Glutamatergic neuron (in vitro differentiated cells): Measurements from ENCODE around the gene ABCG4. TPM values are rescaled to one million over a fixed set of nuclear protein-coding genes. Genes with fewer than 3 reads are reported as not detected.

ENCODE experiments used
- DNase-seq: peaks from one replicate; pipeline ENCODE4 v3.0.0; 2022
- H3K27ac Mint-ChIP-seq: one replicate; pipeline ENCODE4 v1.8.0; 2020; ENCODE audit warnings: mild to moderate bottlenecking, mixed read lengths, inconsistent platforms; ENCODE audit not compliant: unreplicated experiment
- H3K27me3 Mint-ChIP-seq: one replicate; pipeline ENCODE4 v1.8.0; 2020; ENCODE audit warnings: mild to moderate bottlenecking, moderate library complexity, mixed read lengths, inconsistent platforms; ENCODE audit not compliant: unreplicated experiment
- H3K36me3 Mint-ChIP-seq: one replicate; pipeline ENCODE4 v1.8.0; 2020; ENCODE audit warnings: mild to moderate bottlenecking, mixed read lengths, inconsistent platforms; ENCODE audit not compliant: unreplicated experiment
- H3K4me1 Mint-ChIP-seq: one replicate; pipeline ENCODE4 v1.8.0; 2020; ENCODE audit warnings: mild to moderate bottlenecking, low read depth, mixed read lengths, inconsistent platforms; ENCODE audit not compliant: unreplicated experiment
- H3K4me3 Mint-ChIP-seq: one replicate; pipeline ENCODE4 v1.8.0; 2020; ENCODE audit warnings: mild to moderate bottlenecking, mixed read lengths, inconsistent platforms; ENCODE audit not compliant: unreplicated experiment
- H3K9me3 Mint-ChIP-seq: one replicate; pipeline ENCODE4 v1.8.0; 2020; ENCODE audit warnings: mild to moderate bottlenecking, moderate library complexity, mixed read lengths, inconsistent platforms; ENCODE audit not compliant: unreplicated experiment
- CTCF ChIP-seq: fragments of 200-600 bp; sonication (generic); IDR thresholded peaks from one replicate; pipeline ENCODE4 v1.5.0; 2021; ENCODE audit not compliant: partially characterized antibody, unreplicated experiment
- total RNA-seq: library from RNA; stranded (reverse); fragmentation: NEBNext Ultra II Directional; extraction: Animal tissue kit (Norgen Biotek cat#: 25700); gene quantifications from one replicate; pipeline ENCODE4 v1.2.1, GENCODE V29; 2021; ENCODE audit not compliant: unreplicated experiment

ABCG4 gene
- total RNA-seq, 1 donor from 2014 or later = 2.4 TPM

- Mint-ChIP-seq H3K4me3 (peak within 1 kb of the TSS; percentile 99), H3K9me3 (peaks cover 7% of the 10 kb centered on the region), H3K36me3 (no peaks in the 10 kb centered on the region), H3K27me3 (peaks cover 3% of the 10 kb centered on the region), H3K27ac (peak within 1 kb of the TSS; percentile 90), H3K4me1 (peaks cover 18% of the 10 kb centered on the region)
- DNase-seq = peak; percentile 100
- TF ChIP-seq CTCF = no peak
Measured at GRCh38 chr11:119121008-119121810, 27.6 kb upstream of the ABCG4 start, which contains the start of gene HINFP. HINFP (plus strand) TSS chr11:119121580; CDS start chr11:119126945, 5,365 bp downstream.

- no peak for DNase-seq
- Mint-ChIP-seq H3K27ac (peak overlapping the region; percentile 90), H3K9me3 (peaks cover 7% of the 10 kb centered on the region), H3K4me1 (peaks cover 18% of the 10 kb centered on the region), H3K27me3 (peaks cover 3% of the 10 kb centered on the region), H3K4me3 (peak overlapping the region; percentile 99), H3K36me3 (no peaks in the 10 kb centered on the region)
- no peak for TF ChIP-seq CTCF
Measured at GRCh38 chr11:119121811-119122124, 27.1 kb upstream of the ABCG4 start.

- Mint-ChIP-seq H3K4me3 (no peak overlapping the region), H3K9me3 (peaks cover 2% of the 10 kb centered on the region), H3K27ac (no peak overlapping the region), H3K4me1 (peaks cover 11% of the 10 kb centered on the region), H3K27me3 (peaks cover 1% of the 10 kb centered on the region), H3K36me3 (no peaks in the 10 kb centered on the region)
- DNase-seq = no peak
- TF ChIP-seq CTCF = no peak
Measured at GRCh38 chr11:119125821-119126220, 23.0 kb upstream of the ABCG4 start.

- no peak for DNase-seq
- H3K9me3 Mint-ChIP-seq = no peaks in the 10 kb centered on the region
- H3K27ac Mint-ChIP-seq = no peak overlapping the region
- TF ChIP-seq CTCF = no peak
- H3K4me1 Mint-ChIP-seq = peaks cover 9% of the 10 kb centered on the region
- H3K27me3 Mint-ChIP-seq = no peaks in the 10 kb centered on the region
- no peaks in the 10 kb centered on the region for H3K36me3 Mint-ChIP-seq
- no peak overlapping the region for H3K4me3 Mint-ChIP-seq
Measured at GRCh38 chr11:119126675-119127268, 22.1 kb upstream of the ABCG4 start.

GRCh38 chr11:119130662-119131061 is 18.2 kb upstream of the ABCG4 start:
- H3K36me3 Mint-ChIP-seq = no peaks in the 10 kb centered on the region
- no peak overlapping the region for H3K4me3 Mint-ChIP-seq
- H3K27ac Mint-ChIP-seq = no peak overlapping the region
- H3K4me1 Mint-ChIP-seq = no peaks in the 10 kb centered on the region
- no peak for TF ChIP-seq CTCF
- no peaks in the 10 kb centered on the region for H3K9me3 Mint-ChIP-seq
- H3K27me3 Mint-ChIP-seq = no peaks in the 10 kb centered on the region
- DNase-seq = no peak
